Mammary epithelial cell (primary cell): ENCODE results near the gene ARHGEF4.

Experiments used
- CTCF ChIP-seq, 2 donors: IDR thresholded peaks in 1 of 2; conservative IDR thresholded peaks in 1 of 2; 2 replicates each; pipeline ENCODE4 v1.5.1; 2011 to 2012; ENCODE audit warnings: inconsistent platforms in 2 of 2, low read length in 2 of 2, mild to moderate bottlenecking in 2 of 2, control low read depth in 1 of 2, low read depth in 1 of 2; ENCODE audit not compliant: insufficient read depth in 1 of 2; ENCODE audit errors: extremely low read depth in 1 of 2
- EZH2 ChIP-seq: IDR thresholded peaks from 2 replicates; pipeline ENCODE4 v1.6.1; 2012; ENCODE audit warnings: low read length, inconsistent platforms, borderline replicate concordance

- TF ChIP-seq CTCF (conservative IDR thresholded peaks at IDR 0.05 in 1 of 2, IDR thresholded peaks at IDR 0.05 in 1 of 2; ENCODE audit: extremely low read depth in 1 of 2, insufficient read depth in 1 of 2, low read depth in 1 of 2, low read length in 2 of 2) (no peak), EZH2 (no peak)
Observed at GRCh38 chr2:130882111-130882690, 45.5 kb downstream of the ARHGEF4 start.
